ENCODE results near the gene DNAH6.

The DNAH6 gene

DNA sequence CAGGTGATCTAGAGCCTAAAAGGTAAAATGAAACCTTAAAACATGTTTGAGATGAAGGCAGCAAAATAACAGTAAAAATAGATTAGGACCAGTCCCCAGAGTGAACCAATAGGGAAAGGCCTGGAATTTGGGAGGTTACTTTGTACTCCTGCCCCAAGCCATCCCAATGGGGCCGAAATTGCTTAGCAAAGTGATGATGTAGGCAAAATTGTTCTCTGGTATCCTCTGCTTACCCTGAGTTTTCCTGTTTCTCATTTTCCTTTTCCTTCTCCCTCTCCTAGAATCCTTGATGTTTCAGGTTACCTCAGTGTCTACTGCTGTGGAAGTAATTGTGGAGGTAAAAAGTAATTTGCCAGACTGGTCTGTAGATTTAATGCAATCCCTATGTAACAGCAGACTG lies 271.7 kb downstream of the DNAH6 start:
- Histone ChIP-seq H3K79me2 (ENCODE audit: insufficient read depth, low read length) (no peaks in the 10 kb centered on the region), H3K36me3 (ENCODE audit: low read length) (no peaks in the 10 kb centered on the region), H3K4me2 (ENCODE audit: low read depth, low read length, poor library complexity, severe bottlenecking) (no peak overlapping the region), H3K9me3 (ENCODE audit: insufficient read depth, low read length) (no peaks in the 10 kb centered on the region), H3K4me3 (ENCODE audit: insufficient read depth, low read length, poor library complexity, severe bottlenecking) (no peak overlapping the region), H4K20me1 (ENCODE audit: low read depth, low read length) (no peaks in the 10 kb centered on the region), H3K9ac (ENCODE audit: low read length) (no peak overlapping the region), H3K27me3 (ENCODE audit: low read length) (no peaks in the 10 kb centered on the region), H3K27ac (ENCODE audit: low read depth, low read length) (no peak overlapping the region), H2AFZ (ENCODE audit: low read depth, low read length, severe bottlenecking) (no peak overlapping the region), H3K9me2 (replicated peaks; ENCODE audit: insufficient read depth, low read length) (no peaks in the 10 kb centered on the region), H3F3A (ENCODE audit: insufficient read depth) (no peaks in the 10 kb centered on the region)
- TF ChIP-seq, protein P1, sequence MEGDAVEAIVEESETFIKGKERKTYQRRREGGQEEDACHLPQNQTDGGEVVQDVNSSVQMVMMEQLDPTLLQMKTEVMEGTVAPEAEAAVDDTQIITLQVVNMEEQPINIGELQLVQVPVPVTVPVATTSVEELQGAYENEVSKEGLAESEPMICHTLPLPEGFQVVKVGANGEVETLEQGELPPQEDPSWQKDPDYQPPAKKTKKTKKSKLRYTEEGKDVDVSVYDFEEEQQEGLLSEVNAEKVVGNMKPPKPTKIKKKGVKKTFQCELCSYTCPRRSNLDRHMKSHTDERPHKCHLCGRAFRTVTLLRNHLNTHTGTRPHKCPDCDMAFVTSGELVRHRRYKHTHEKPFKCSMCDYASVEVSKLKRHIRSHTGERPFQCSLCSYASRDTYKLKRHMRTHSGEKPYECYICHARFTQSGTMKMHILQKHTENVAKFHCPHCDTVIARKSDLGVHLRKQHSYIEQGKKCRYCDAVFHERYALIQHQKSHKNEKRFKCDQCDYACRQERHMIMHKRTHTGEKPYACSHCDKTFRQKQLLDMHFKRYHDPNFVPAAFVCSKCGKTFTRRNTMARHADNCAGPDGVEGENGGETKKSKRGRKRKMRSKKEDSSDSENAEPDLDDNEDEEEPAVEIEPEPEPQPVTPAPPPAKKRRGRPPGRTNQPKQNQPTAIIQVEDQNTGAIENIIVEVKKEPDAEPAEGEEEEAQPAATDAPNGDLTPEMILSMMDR (IDR thresholded peaks at IDR 0.05; ENCODE audit: insufficient read depth, low read length, poor library complexity, severe bottlenecking): no peak
- no peak for TF ChIP-seq EZH2phosphoT487 (conservative IDR thresholded peaks at IDR 0.05; ENCODE audit: low read length)

DNA sequence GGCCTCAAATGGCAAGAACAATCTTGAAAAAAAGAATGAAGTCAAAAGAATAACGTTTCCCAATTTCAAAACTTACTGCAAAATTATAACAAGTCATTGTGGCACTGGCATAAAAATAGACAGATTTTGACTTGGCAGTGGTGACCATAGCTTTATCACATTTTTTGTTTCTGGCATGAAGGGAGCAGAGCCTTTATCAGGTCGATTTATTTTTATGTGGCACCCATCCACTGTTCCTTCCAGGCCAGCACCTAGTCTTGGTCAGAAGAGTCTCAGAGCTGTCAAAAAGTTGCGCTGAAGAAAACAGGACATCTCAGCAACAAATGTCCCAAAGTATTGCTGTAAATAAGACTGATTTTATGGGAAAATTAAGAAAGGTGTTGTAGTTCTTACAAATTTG lies 272.2 kb downstream of the DNAH6 start:
- Histone ChIP-seq H3K9me3 (ENCODE audit: insufficient read depth, low read length) (no peaks in the 10 kb centered on the region), H3K9me2 (replicated peaks; ENCODE audit: insufficient read depth, low read length) (no peaks in the 10 kb centered on the region), H3K27ac (ENCODE audit: low read depth, low read length) (no peak overlapping the region), H3K27me3 (ENCODE audit: low read length) (no peaks in the 10 kb centered on the region), H3F3A (ENCODE audit: insufficient read depth) (no peaks in the 10 kb centered on the region), H3K4me3 (ENCODE audit: insufficient read depth, low read length, poor library complexity, severe bottlenecking) (no peak overlapping the region), H3K36me3 (ENCODE audit: low read length) (no peaks in the 10 kb centered on the region), H3K9ac (ENCODE audit: low read length) (no peak overlapping the region), H4K20me1 (ENCODE audit: low read depth, low read length) (no peaks in the 10 kb centered on the region), H3K79me2 (ENCODE audit: insufficient read depth, low read length) (no peaks in the 10 kb centered on the region), H2AFZ (ENCODE audit: low read depth, low read length, severe bottlenecking) (no peak overlapping the region), H3K4me2 (ENCODE audit: low read depth, low read length, poor library complexity, severe bottlenecking) (no peak overlapping the region)
- TF ChIP-seq, protein P1 (IDR thresholded peaks at IDR 0.05; ENCODE audit: insufficient read depth, low read length, poor library complexity, severe bottlenecking): no peak
- TF ChIP-seq EZH2phosphoT487 (conservative IDR thresholded peaks at IDR 0.05; ENCODE audit: low read length): no peak

DNA sequence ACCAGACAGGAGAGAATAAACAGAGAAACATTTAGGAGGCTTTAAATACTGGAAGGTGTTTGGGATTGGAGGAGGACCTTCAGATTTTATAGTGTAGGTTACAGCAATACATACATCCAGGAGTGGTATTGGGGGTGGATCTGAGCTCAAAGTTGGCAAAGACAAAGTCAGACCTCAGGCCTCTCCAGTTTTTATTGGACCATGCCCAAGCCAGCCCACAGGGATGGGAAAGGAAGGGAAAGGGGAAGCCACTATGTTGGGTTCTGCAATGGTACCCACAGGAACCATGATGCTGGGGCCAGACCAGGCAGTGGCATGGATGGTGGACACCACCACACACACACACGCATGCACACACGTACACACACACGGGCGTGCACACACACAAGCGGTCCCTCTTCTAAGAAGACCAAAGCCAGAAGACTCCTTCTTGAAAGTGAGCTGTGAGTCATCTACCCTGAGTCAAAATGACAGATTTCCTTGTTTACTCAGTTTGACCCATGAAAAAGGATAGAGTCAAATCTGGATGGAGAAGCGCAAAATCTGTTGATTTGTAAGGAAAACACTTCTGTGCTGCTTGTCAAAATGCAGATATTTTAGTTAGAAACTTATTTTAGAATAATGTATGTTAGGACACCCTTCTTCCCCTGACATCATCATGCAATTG lies 276.7 kb downstream of the DNAH6 start:
- H3K9me3 ChIP-seq (ENCODE audit: insufficient read depth, low read length): no peaks in the 10 kb centered on the region
- H3K9ac ChIP-seq (ENCODE audit: low read length): no peak overlapping the region
- no peaks in the 10 kb centered on the region for H4K20me1 ChIP-seq (ENCODE audit: low read depth, low read length)
- no peaks in the 10 kb centered on the region for H3K79me2 ChIP-seq (ENCODE audit: insufficient read depth, low read length)
- H3K27ac ChIP-seq (ENCODE audit: low read depth, low read length): no peak overlapping the region
- no peak overlapping the region for H3K4me3 ChIP-seq (ENCODE audit: insufficient read depth, low read length, poor library complexity, severe bottlenecking)
- no peak overlapping the region for H3K4me2 ChIP-seq (ENCODE audit: low read depth, low read length, poor library complexity, severe bottlenecking)
- no peak for TF ChIP-seq EZH2phosphoT487 (conservative IDR thresholded peaks at IDR 0.05; ENCODE audit: low read length)
- TF ChIP-seq, protein P1 (IDR thresholded peaks at IDR 0.05; ENCODE audit: insufficient read depth, low read length, poor library complexity, severe bottlenecking): no peak
- H3K9me2 ChIP-seq (replicated peaks; ENCODE audit: insufficient read depth, low read length): no peaks in the 10 kb centered on the region
- H2AFZ ChIP-seq (ENCODE audit: low read depth, low read length, severe bottlenecking): no peak overlapping the region
- no peaks in the 10 kb centered on the region for H3K27me3 ChIP-seq (ENCODE audit: low read length)
- H3K36me3 ChIP-seq (ENCODE audit: low read length): no peaks in the 10 kb centered on the region
- H3F3A ChIP-seq (ENCODE audit: insufficient read depth): no peaks in the 10 kb centered on the region
